Caco-2 (cell line): Measurements from ENCODE around the gene RAB40A. TPM values are rescaled to one million over a fixed set of nuclear protein-coding genes. Genes with fewer than 3 reads are reported as not detected.

Experiments used
- BruUV-seq: library from RNA; stranded (reverse); fragments of 400-500 nt; replicated peaks from 2 replicates; lab custom pipeline; 2021; lab: Mats Ljungman, UMichigan
- CTCF ChIA-PET: fragments of 300-600 bp; sonication (Branson Sonifier 250); formaldehyde crosslinking; loops from one replicate; lab custom pipeline; 2022; ENCODE audit warnings: antibody characterized with exemption; lab: Charles Lee
- POLR2A ChIA-PET: fragments of 300-600 bp; sonication (Branson Sonifier 250); formaldehyde crosslinking; loops from one replicate; lab custom pipeline; 2022; ENCODE audit warnings: antibody characterized with exemption; lab: Charles Lee
- DNase-seq, 2 experiments: peaks; one replicate each; pipeline versions ENCODE4 v3.0.0 to v3.0.0-alpha.2; 2020 to 2022
- H3K27me3 ChIP-seq: replicated peaks from 2 replicates; pipeline ENCODE4 v1.6.0; 2011; ENCODE audit warnings: low read length; ENCODE audit not compliant: control insufficient read depth, insufficient read depth
- H3K36me3 ChIP-seq: 2 replicates; pipeline ENCODE4 v1.5.1; 2011; ENCODE audit warnings: low read length; ENCODE audit not compliant: control insufficient read depth, insufficient read depth
- H3K4me1 ChIP-seq: fragments of 250-450 bp; sonication (Bioruptor Pico); 2 replicates; pipeline ENCODE4 v1.5.1; 2020; ENCODE audit warnings: mild to moderate bottlenecking
- H3K4me3 ChIP-seq: 2 replicates; pipeline ENCODE4 v1.5.1; 2011; ENCODE audit warnings: low read depth, mild to moderate bottlenecking, control low read depth, low read length
- H3K9me3 ChIP-seq: fragments of 250-450 bp; sonication (Bioruptor Pico); 2 replicates; pipeline ENCODE4 v1.5.1; 2020; ENCODE audit warnings: mild to moderate bottlenecking, moderate library complexity
- H3K27ac Mint-ChIP-seq: one replicate; pipeline ENCODE4 v1.8.0; 2022; ENCODE audit warnings: mixed read lengths; ENCODE audit not compliant: unreplicated experiment
- H3K27me3 Mint-ChIP-seq: one replicate; pipeline ENCODE4 v1.8.0; 2022; ENCODE audit warnings: mixed read lengths; ENCODE audit not compliant: insufficient read depth, unreplicated experiment
- H3K36me3 Mint-ChIP-seq: one replicate; pipeline ENCODE4 v1.8.0; 2022; ENCODE audit warnings: mild to moderate bottlenecking, mixed read lengths; ENCODE audit not compliant: insufficient read depth, unreplicated experiment
- H3K4me1 Mint-ChIP-seq: one replicate; pipeline ENCODE4 v1.8.0; 2022; ENCODE audit warnings: low read depth, mixed read lengths; ENCODE audit not compliant: unreplicated experiment
- H3K4me3 Mint-ChIP-seq: one replicate; pipeline ENCODE4 v1.8.0; 2022; ENCODE audit warnings: mild to moderate bottlenecking, moderate library complexity, mixed read lengths; ENCODE audit not compliant: unreplicated experiment
- H3K9me3 Mint-ChIP-seq: one replicate; pipeline ENCODE4 v1.8.0; 2022; ENCODE audit warnings: mixed read lengths; ENCODE audit not compliant: unreplicated experiment
- CTCF ChIP-seq, 2 experiments: fragments of 200-600 bp in 1 of 2; IDR thresholded peaks; 1 replicate in 1 of 2; 2 replicates in 1 of 2; pipeline versions ENCODE4 v1.5.1 to v1.8.0; 2011 to 2022; ENCODE audit warnings: antibody characterized with exemption in 1 of 2, control low read depth in 1 of 2, inconsistent platforms in 1 of 2, low read depth in 1 of 2, low read length in 1 of 2, mild to moderate bottlenecking in 1 of 2, moderate library complexity in 1 of 2; ENCODE audit not compliant: insufficient read depth in 1 of 2, severe bottlenecking in 1 of 2, unreplicated experiment in 1 of 2
- intact Hi-C: fragments of 100-400 bp; cut with micrococcal nuclease; formaldehyde crosslinking; loops from one replicate; pipeline ENCODE4 v1.10.0; 2022; ENCODE audit not compliant: unreplicated experiment
- total RNA-seq: library from RNA; stranded (reverse); gene quantifications from 2 replicates; pipeline ENCODE4 v1.2.3, GENCODE V29; 2022

The RAB40A gene
- total RNA-seq, 1 experiment from 2014 or later = not detected

- Histone ChIP-seq H3K9me3 (no peaks in the 10 kb centered on the region), H3K27me3 (no peaks in the 10 kb centered on the region; the same call in 1 of the 2 replicates), H3K4me3 (no peak overlapping the region), H3K4me1 (no peaks in the 10 kb centered on the region), H3K36me3 (no peaks in the 10 kb centered on the region)
- POLR2A ChIA-PET = no interaction called here
- Mint-ChIP-seq H3K27ac (no peak overlapping the region), H3K36me3 (no peaks in the 10 kb centered on the region), H3K9me3 (no peaks in the 10 kb centered on the region), H3K27me3 (peaks cover 7% of the 10 kb centered on the region), H3K4me3 (no peak overlapping the region), H3K4me1 (no peaks in the 10 kb centered on the region)
- intact Hi-C loops = no loop called here
- no peak for TF ChIP-seq CTCF (IDR thresholded peaks at IDR 0.05; ENCODE audit: insufficient read depth in 1 of 2, low read depth in 1 of 2, low read length in 1 of 2, severe bottlenecking in 1 of 2, unreplicated experiment in 1 of 2)
- no peak for DNase-seq
- no TSS peak for BruUV-seq
- CTCF ChIA-PET = no interaction called here
Observed at GRCh38 chrX:103518571-103518970, 718 bp downstream of the RAB40A start.

- intact Hi-C loops = no loop called here
- POLR2A ChIA-PET = no interaction called here
- Histone ChIP-seq H3K9me3 (no peaks in the 10 kb centered on the region), H3K27me3 (no peaks in the 10 kb centered on the region; the same call in 1 of the 2 replicates), H3K36me3 (no peaks in the 10 kb centered on the region), H3K4me3 (no peak overlapping the region), H3K4me1 (no peaks in the 10 kb centered on the region)
- H3K27me3 Mint-ChIP-seq = peaks cover 7% of the 10 kb centered on the region
- CTCF ChIA-PET = no interaction called here
- H3K4me1 Mint-ChIP-seq = no peaks in the 10 kb centered on the region
- BruUV-seq = no TSS peak
- no peaks in the 10 kb centered on the region for H3K9me3 Mint-ChIP-seq
- TF ChIP-seq CTCF (IDR thresholded peaks at IDR 0.05; ENCODE audit: insufficient read depth in 1 of 2, low read depth in 1 of 2, low read length in 1 of 2, severe bottlenecking in 1 of 2, unreplicated experiment in 1 of 2) = no peak
- DNase-seq = no peak
- H3K27ac Mint-ChIP-seq = no peak overlapping the region
- no peak overlapping the region for H3K4me3 Mint-ChIP-seq
- H3K36me3 Mint-ChIP-seq = no peaks in the 10 kb centered on the region
Observed at GRCh38 chrX:103517246-103517645, 2.0 kb downstream of the RAB40A start.

GRCh38 chrX:103513476-103514108 lies 5.7 kb downstream of the RAB40A start:
- peak in 1 of 2 experiments; percentile 8 for DNase-seq
- no peaks in the 10 kb centered on the region for H3K4me1 Mint-ChIP-seq
- Histone ChIP-seq H3K4me3 (no peak overlapping the region), H3K4me1 (no peaks in the 10 kb centered on the region), H3K27me3 (no peaks in the 10 kb centered on the region; the same call in 1 of the 2 replicates), H3K36me3 (no peaks in the 10 kb centered on the region), H3K9me3 (no peaks in the 10 kb centered on the region)
- peaks cover 7% of the 10 kb centered on the region for H3K27me3 Mint-ChIP-seq
- intact Hi-C loops = no loop called here
- H3K9me3 Mint-ChIP-seq = no peaks in the 10 kb centered on the region
- no peak overlapping the region for H3K27ac Mint-ChIP-seq
- no TSS peak for BruUV-seq
- ChIA-PET CTCF (no interaction called here), POLR2A (no interaction called here)
- H3K36me3 Mint-ChIP-seq = no peaks in the 10 kb centered on the region
- no peak for TF ChIP-seq CTCF (IDR thresholded peaks at IDR 0.05; ENCODE audit: insufficient read depth in 1 of 2, low read depth in 1 of 2, low read length in 1 of 2, severe bottlenecking in 1 of 2, unreplicated experiment in 1 of 2)
- H3K4me3 Mint-ChIP-seq = no peak overlapping the region
